Ishikawa (cell line): Measurements from ENCODE around the gene CDC42BPB.

Experiments used
- CEBPB ChIP-seq: IDR thresholded peaks from 2 replicates; pipeline ENCODE4 v1.6.1; 2012
- EP300 ChIP-seq: IDR thresholded peaks from 2 replicates; pipeline ENCODE4 v1.6.1; 2012; ENCODE audit warnings: borderline replicate concordance
- REST ChIP-seq: IDR thresholded peaks from 2 replicates; pipeline ENCODE4 v1.6.1; 2012; ENCODE audit warnings: low read depth, mild to moderate bottlenecking
- TAF1 ChIP-seq: IDR thresholded peaks from 2 replicates; pipeline ENCODE4 v1.6.1; 2012; ENCODE audit warnings: low read depth, mild to moderate bottlenecking
- TCF12 ChIP-seq: IDR thresholded peaks from 2 replicates; pipeline ENCODE4 v1.6.1; 2012; ENCODE audit warnings: low read depth
- ZBTB7A ChIP-seq: IDR thresholded peaks from 2 replicates; pipeline ENCODE4 v1.6.1; 2012; ENCODE audit warnings: low read depth
- TF ChIP-seq, protein P1 (sequence below): IDR thresholded peaks from 2 replicates; pipeline ENCODE4 v1.6.1; 2012

- TF ChIP-seq, protein P1, sequence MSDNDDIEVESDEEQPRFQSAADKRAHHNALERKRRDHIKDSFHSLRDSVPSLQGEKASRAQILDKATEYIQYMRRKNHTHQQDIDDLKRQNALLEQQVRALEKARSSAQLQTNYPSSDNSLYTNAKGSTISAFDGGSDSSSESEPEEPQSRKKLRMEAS = no peak
- no peak for TF ChIP-seq EP300
- no peak for TF ChIP-seq TAF1
- no peak for TF ChIP-seq ZBTB7A
- TF ChIP-seq CEBPB = no peak
- TF ChIP-seq REST = no peak
- TF ChIP-seq TCF12 = no peak
These were observed 112.7 kb downstream of the CDC42BPB start for GRCh38 chr14:102944448-102945330.
